Omental fat pad (tissue), 4 donors: Measurements from ENCODE around the gene LPP. TPM values are rescaled to one million over a fixed set of nuclear protein-coding genes. Genes with fewer than 3 reads are reported as not detected.
"Not testable (repeated sequence)": the region's sequence is repeated elsewhere in the genome, so short reads cannot be mapped to it uniquely, and the experiment has no call there.

Experiments
- ATAC-seq: fragments of 150-250 bp; one replicate; pipeline ENCODE4 v1.9.1; 2016; ENCODE audit warnings: mild to moderate bottlenecking, moderate library complexity; ENCODE audit not compliant: low FRiP score
- DNase-seq: peaks from one replicate; pipeline ENCODE4 v3.0.0-alpha.2; 2019; ENCODE audit warnings: low spot score
- CTCF ChIP-seq, 3 donors: fragments of 450-650 bp; IDR thresholded peaks; one replicate each; pipeline ENCODE4 v1.5.1; 2016 to 2017; ENCODE audit warnings: antibody characterized with exemption in 3 of 3, mild to moderate bottlenecking in 3 of 3, moderate library complexity in 2 of 3
- total RNA-seq, 4 donors: library from RNA; depleted of rRNA; stranded (reverse); fragments of >200 nt; gene quantifications; one replicate each; pipeline ENCODE4 v1.1.0, GENCODE V29; 2016

LPP gene
- total RNA-seq, 4 donors from 2014 or later = 113 to 302 (median 126) TPM

- DNase-seq = no peak
- ATAC-seq = no peak
- no peak for TF ChIP-seq CTCF (IDR thresholded peaks at IDR 0.05)
Measured at GRCh38 chr3:188439080-188439479, 285.1 kb downstream of the LPP start.

- no peak for ATAC-seq
- no peak for TF ChIP-seq CTCF (IDR thresholded peaks at IDR 0.05)
- no peak for DNase-seq
Measured at GRCh38 chr3:188440340-188440972, 286.5 kb downstream of the LPP start.

- no peak for DNase-seq
- no peak for ATAC-seq
- no peak for TF ChIP-seq CTCF (IDR thresholded peaks at IDR 0.05)
Measured at GRCh38 chr3:188442430-188442829, 288.5 kb downstream of the LPP start.

GRCh38 chr3:188445175-188445574 lies 291.2 kb downstream of the LPP start:
- DNase-seq, ATAC-seq: not testable (repeated sequence)

GRCh38 chr3:188446014-188446413 lies 292.1 kb downstream of the LPP start:
- ATAC-seq (no peak), DNase-seq (no peak)
- TF ChIP-seq CTCF (IDR thresholded peaks at IDR 0.05) = no peak

GRCh38 chr3:188446766-188447165 lies 292.8 kb downstream of the LPP start:
- DNase-seq = no peak
- no peak for ATAC-seq
- TF ChIP-seq CTCF (IDR thresholded peaks at IDR 0.05) = no peak

GRCh38 chr3:188448813-188449212 lies 294.9 kb downstream of the LPP start:
- no peak for TF ChIP-seq CTCF (IDR thresholded peaks at IDR 0.05)
- DNase-seq (no peak), ATAC-seq (no peak)
